Measurements from ENCODE around the gene GPRASP3.
A peak's percentile ranks its signal among the peaks of the same experiment; 100 is the strongest.
"Not testable (repeated sequence)": the region's sequence is repeated elsewhere in the genome, so short reads cannot be mapped to it uniquely, and the experiment has no call there.

The GPRASP3 gene

GRCh38 chrX:102720237-102721168 lies at the start of gene GPRASP3:
GPRASP3 (plus strand) TSS chrX:102720743; CDS start chrX:102748996, 28,253 bp downstream.
- DNase-seq (ENCODE audit: low spot score): no peak

- DNase-seq (ENCODE audit: low spot score): no peak
Measured at GRCh38 chrX:102672856-102673255, 47.7 kb upstream of the GPRASP3 start.

- DNase-seq (ENCODE audit: low spot score): not testable (repeated sequence)
Measured at GRCh38 chrX:102677479-102677878, 43.1 kb upstream of the GPRASP3 start.

GRCh38 chrX:102684772-102685520 lies 35.6 kb upstream of the GPRASP3 start:
- DNase-seq (ENCODE audit: low spot score): no peak

GRCh38 chrX:102694749-102695148 lies 25.8 kb upstream of the GPRASP3 start:
- DNase-seq (ENCODE audit: low spot score): no peak

- no peak for DNase-seq (ENCODE audit: low spot score)
Measured at GRCh38 chrX:102696306-102696705, 24.2 kb upstream of the GPRASP3 start.

- DNase-seq (ENCODE audit: low spot score): no peak
Measured at GRCh38 chrX:102697494-102697893, 23.0 kb upstream of the GPRASP3 start.

- no peak for DNase-seq (ENCODE audit: low spot score)
Measured at GRCh38 chrX:102708900-102709299, 11.6 kb upstream of the GPRASP3 start.

GRCh38 chrX:102711872-102712215 lies 8.7 kb upstream of the GPRASP3 start:
- no peak for DNase-seq (ENCODE audit: low spot score)

- peak; percentile 59 for DNase-seq (ENCODE audit: low spot score)
Measured at GRCh38 chrX:102712216-102712966, 8.2 kb upstream of the GPRASP3 start, which contains the start of gene GPRASP2. GPRASP2 (plus strand) TSS chrX:102712448; CDS start chrX:102714870, 2,422 bp downstream.

GRCh38 chrX:102712981-102713625 lies 7.4 kb upstream of the GPRASP3 start:
- DNase-seq (ENCODE audit: low spot score): peak; percentile 48

GRCh38 chrX:102714994-102715393 lies 5.5 kb upstream of the GPRASP3 start:
- DNase-seq (ENCODE audit: low spot score): no peak

- DNase-seq (ENCODE audit: low spot score): no peak
Measured at GRCh38 chrX:102715967-102716366, 4.6 kb upstream of the GPRASP3 start.

GRCh38 chrX:102721169-102721506 lies 595 bp downstream of the GPRASP3 start:
- not testable (repeated sequence) for DNase-seq (ENCODE audit: low spot score)

GRCh38 chrX:102723456-102723855 lies 2.9 kb downstream of the GPRASP3 start:
- no peak for DNase-seq (ENCODE audit: low spot score)

GRCh38 chrX:102727761-102728160 lies 7.2 kb downstream of the GPRASP3 start:
- DNase-seq (ENCODE audit: low spot score): no peak

GRCh38 chrX:102728646-102729045 lies 8.1 kb downstream of the GPRASP3 start:
- DNase-seq (ENCODE audit: low spot score): no peak

- DNase-seq (ENCODE audit: low spot score): no peak
Measured at GRCh38 chrX:102739657-102740056, 19.1 kb downstream of the GPRASP3 start.

- no peak for DNase-seq (ENCODE audit: low spot score)
Measured at GRCh38 chrX:102744307-102744706, 23.8 kb downstream of the GPRASP3 start.

GRCh38 chrX:102745513-102745856 lies 24.9 kb downstream of the GPRASP3 start:
- DNase-seq (ENCODE audit: low spot score): no peak

GRCh38 chrX:102745857-102746584 lies 25.5 kb downstream of the GPRASP3 start:
- DNase-seq (ENCODE audit: low spot score): peak; percentile 64
